HG02973 (cell line): ENCODE measurements around the gene EVA1C.
"Not testable (repeated sequence)": the region's sequence is repeated elsewhere in the genome, so short reads cannot be mapped to it uniquely, and the experiment has no call there.

Experiments used
- ATAC-seq: cut with Tn5 transposase; IDR thresholded peaks from one replicate; pipeline ENCODE4 v1.9.1; 2021; ENCODE audit warnings: moderate library complexity; ENCODE audit not compliant: unreplicated experiment

EVA1C gene

DNA sequence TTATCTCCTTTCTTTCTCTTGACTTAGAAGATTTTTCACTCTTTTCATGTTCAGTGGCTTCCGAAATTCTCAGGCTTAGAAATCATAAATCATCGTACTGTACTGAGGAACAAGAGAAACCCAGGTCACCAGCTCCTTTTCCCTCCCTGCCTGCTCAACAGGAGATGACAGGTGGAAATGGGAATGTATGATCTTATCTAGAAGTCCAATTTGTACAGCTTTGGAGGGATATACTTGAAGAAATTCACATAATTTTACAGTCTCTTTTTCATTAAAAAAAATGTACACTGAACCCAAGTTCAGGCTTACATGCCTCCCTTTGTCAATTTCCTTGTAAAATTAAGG, 11.7 kb downstream of the EVA1C start:
- ATAC-seq = no peak

DNA sequence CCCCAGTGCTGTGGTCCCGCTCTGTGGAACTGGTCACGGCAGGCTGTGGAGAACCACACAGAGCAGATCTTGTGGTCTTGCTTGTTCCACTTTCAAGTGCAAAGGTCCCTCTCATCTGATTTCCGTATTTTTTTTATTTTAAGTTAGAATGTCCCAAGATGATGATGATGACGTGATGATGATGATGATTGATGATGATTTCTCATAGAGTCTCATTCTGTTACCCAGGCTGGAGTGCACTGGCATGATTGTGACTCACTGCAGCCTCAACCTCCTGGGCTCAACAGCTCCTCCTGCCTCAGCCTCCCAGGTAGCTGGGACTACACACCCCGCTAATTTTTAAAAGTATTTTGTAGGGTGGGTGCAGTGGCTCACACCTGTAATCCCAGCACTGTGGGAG, 12.2 kb downstream of the EVA1C start:
- ATAC-seq = no peak

DNA sequence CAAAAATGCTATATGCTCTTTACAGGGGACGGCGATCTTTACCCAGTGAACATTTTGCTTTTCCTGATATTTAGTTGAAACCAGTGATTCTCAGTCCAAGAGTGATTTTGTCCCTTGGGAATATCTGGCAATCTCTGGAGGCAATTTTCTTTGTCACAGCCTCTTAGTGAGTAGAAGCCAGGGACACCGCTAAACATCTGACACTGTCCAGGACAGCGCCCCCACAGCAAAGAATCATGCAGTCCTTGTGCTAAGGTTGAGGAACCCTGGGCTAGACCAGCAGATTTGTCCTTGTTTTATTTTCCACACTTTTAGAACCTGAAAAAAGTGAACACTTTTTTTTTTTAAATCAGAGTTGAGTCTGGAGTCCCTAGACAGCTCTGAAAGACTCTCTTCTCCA, 13.1 kb downstream of the EVA1C start:
- no peak for ATAC-seq

- no peak for ATAC-seq
Observed at GRCh38 chr21:32426066-32426465, 13.6 kb downstream of the EVA1C start.

- no peak for ATAC-seq
Observed at GRCh38 chr21:32426592-32427051, 14.1 kb downstream of the EVA1C start.

DNA sequence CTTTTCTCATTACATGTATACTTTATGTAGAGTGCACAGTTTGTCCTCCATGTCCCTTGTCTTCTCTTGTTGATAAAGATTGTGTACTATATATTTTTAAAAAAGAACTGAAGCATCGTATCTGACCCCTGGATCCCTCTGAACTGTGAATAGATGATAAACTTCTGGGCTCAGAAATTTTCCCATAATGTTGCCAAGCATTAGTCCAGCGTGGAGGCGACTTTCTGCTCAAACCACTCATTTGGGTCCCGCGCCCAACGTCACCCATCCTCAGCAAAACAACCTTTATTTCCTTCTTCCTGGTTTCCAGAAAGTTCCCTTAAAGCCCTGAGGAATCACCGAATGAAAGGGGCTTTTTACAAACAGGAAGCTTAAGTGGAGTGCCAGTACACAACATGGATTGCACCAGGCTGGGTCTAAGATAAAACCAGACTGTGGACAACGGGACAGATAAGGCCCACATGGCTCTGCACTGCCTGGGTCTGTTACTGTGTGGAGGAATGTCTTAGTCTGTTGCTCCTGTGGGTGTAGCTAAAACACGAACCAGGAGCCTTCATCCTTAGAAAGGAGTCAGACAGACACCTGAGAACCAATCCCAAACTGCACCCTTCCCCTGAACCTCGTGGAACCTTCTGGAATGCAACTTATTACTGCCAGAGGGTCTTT, 15.6 kb downstream of the EVA1C start:
- ATAC-seq = no peak

GRCh38 chr21:32432982-32433660, 20.6 kb downstream of the EVA1C start:
- ATAC-seq = not testable (repeated sequence)

DNA sequence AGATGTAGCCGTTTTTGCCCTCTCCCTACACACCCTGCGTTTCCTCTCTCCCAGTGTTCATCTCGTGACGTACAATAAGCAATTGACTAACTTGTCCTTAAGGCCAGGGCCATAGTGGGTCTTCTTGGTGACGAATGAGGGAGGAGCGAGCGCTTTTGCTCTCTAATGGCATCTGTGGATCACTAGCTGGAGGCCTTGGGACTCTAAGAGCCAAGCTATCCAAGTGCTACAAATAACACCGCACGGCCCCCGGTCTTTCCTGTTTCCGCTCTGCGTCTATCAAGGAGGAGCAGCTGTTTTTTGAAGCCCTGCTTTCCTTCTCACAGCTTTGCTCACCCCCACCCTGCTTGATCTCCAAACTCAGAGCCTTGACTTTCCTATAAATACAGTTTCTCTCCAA, 25.2 kb downstream of the EVA1C start:
- ATAC-seq = no peak

DNA sequence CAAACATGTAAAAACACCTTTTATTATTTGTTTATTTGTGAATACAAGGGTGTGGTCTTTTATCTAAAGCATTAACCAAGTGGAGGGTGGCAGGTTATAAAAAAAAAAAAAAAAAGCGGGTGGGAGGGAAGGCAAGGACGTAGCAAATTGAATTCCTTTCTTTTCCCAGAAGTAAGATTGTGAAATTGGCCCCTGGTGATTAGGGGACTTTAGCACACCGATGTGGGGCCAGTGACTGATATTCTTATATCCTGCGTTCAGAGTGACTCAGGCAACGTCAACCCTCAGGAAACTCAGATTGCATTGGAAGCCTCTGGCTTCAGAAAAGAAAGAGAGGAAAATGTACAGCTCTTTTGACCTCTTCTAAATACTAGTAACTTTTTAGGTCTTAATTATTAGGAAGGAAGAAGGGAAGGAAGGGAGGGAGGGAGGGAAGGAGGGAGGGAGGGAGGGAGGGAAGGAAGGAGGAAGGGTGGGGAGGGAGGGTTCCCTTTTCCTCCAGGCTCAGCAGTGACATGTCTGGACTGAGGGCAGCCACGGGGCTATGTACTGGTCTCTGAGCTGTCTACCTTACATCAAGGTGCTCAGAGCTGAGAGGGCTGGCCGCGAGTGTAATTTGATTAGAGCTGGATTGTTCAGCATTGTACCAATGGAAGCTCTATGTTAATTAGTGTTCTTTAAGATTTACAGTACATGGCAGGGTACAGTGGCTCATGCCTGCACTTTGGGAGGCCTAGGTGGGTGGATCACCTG, 30.2 kb downstream of the EVA1C start:
- ATAC-seq = no peak

DNA sequence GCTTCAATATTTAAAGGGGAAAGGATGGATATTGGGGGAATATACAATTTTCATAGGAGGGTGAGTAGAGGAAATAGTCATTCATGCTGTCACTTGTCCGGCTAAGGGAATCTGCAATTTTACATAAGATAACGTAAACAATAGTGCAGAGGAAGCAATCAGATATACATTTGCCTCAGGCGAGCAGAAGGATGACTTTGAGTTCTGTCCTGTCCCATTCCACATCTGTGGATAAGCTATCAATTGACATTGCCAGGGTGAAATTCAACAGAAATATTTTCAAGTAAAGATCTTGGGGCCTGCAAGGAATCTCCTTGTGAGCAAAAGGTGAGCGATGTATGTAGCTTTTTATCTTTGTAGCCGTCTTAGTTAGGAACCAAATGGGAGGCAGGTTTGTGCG, 32.6 kb downstream of the EVA1C start:
- no peak for ATAC-seq

DNA sequence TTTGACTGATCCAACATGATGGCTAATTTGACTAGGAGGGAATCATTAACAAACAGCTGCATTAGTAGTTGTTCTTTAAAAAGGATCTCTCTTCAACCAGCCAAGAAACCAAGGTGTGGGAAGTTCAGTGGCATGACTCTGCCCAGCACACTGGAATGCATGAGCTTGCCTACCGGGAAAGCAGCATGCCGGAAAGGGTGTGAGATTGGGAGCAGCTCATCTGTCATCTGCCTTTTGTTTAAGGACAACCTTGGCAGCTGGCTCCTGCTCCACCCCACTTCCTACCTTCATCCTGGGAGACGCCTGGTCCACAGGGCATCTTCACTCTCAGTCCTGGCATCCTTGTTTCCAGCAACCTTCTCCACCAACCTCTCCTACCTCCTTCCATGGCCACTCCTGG, 33.9 kb downstream of the EVA1C start:
- ATAC-seq = not testable (repeated sequence)

GRCh38 chr21:32447224-32447623, 34.7 kb downstream of the EVA1C start:
- ATAC-seq = no peak

DNA sequence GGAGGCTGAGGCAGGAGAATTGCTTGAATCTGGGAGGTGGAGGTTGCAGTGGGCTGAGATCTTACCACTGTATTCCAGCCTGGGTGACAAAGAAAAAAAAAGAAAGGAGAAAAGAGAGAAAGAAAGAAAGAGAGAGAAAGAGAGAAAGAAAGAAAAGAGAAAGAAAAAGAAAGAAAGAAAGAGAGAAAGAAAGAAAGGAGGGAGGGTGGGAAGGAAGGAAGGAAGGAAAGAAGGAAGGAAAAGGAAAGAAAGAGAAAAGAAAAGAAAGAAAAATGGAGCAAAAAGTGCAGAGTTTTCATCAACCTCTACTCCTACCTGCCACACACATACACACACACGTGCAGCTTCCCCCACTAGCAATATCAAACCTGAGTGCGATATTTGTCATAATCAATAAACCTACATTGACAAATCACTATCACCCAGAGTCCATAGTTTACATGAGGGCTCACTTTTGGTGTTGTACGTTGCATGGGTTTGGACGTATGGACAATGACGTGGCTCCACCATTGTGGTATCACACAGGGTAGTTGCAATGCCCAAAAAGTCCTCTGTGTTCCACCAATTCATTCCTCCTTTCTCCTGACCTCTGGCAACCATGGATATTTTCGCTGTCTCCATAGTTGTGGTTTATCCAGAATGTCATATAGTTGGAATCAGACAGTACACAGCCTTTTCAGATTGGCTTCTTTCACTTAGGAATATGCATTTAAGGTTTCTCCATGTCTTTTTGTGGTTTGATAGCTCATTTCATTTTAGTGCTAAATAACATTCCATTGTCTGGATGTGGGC, 36.5 kb downstream of the EVA1C start:
- no peak for ATAC-seq

GRCh38 chr21:32450881-32451701, 38.6 kb downstream of the EVA1C start:
- not testable (repeated sequence) for ATAC-seq

GRCh38 chr21:32452191-32452590, 39.7 kb downstream of the EVA1C start:
- ATAC-seq = not testable (repeated sequence)

DNA sequence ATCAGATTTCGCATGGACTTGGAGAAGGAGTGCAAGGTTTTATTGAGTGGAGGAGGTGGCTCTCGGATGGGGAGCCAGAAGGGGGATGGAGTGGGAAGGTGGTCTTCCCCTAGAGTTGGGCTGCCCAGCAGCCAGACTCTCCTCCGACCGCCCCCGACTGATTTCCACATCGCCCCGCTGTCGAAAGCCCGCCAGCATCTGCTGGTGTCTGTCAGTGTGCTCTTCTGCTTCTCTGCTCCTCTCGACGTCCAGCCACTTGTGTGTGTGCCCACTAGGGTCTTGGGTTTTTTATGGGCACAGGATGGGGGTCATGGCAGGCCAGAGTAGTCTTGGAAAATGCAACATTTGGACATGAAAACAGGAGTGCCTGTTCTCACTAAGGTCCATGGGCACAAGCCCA, 40.1 kb downstream of the EVA1C start:
- ATAC-seq = no peak

GRCh38 chr21:32455548-32455947, 43.0 kb downstream of the EVA1C start:
- ATAC-seq = no peak

DNA sequence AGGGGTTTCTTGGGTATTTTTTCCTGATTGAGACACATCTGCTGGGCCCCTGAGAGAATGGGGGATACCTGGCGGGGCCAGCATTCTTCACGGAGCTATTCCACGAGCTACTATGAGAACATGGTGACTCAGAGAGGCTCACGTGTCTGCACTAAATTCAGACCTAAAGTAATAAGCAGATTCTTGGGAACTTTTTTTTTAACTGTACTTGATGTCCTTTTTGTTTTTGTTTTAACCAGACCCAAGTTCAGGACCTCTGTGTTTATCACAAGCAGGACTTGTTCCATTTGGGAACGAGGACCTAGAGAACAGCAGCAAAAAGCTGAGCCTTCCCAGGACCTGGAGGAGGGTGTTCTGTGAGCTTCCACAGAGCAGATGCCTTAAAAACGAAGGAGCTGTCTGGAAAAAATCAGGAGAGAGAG, 44.0 kb downstream of the EVA1C start:
- ATAC-seq = no peak

- ATAC-seq = no peak
Observed at GRCh38 chr21:32457360-32457840, 44.9 kb downstream of the EVA1C start.

DNA sequence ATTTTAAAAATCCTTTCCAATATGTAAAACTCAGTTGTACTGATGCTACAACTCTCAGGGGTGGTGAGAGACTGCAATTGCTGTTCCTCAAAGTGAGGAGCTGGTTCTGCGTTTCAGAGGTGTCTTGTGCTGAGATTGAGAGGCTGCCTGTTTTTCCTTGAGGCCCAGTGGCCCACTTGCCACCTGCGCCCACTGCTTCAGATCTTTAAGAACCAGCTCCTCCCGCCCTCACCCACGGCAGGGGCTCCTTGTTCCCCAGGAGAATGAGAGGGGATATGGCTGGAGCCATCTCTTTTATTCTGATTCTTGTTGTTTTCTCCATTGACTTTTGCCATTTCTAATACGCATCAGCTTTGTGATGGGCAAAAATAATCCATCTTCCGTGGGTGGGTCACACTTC, 45.5 kb downstream of the EVA1C start:
- no peak for ATAC-seq
